Endothelial cell of umbilical vein (primary cell): Measurements from ENCODE around the gene ZSCAN25.

Experiments used
- EZH2 ChIP-seq: IDR thresholded peaks from 2 replicates; pipeline ENCODE4 v1.6.1; 2012; ENCODE audit warnings: borderline replicate concordance, low read depth, mild to moderate bottlenecking, moderate library complexity, low read length, inconsistent platforms; ENCODE audit not compliant: severe bottlenecking
- JUN ChIP-seq: IDR thresholded peaks from 2 replicates; pipeline ENCODE4 v1.6.1; 2011; ENCODE audit warnings: borderline replicate concordance, low read depth; ENCODE audit not compliant: insufficient read length, insufficient read depth
- MYC ChIP-seq: IDR thresholded peaks from one replicate; pipeline ENCODE4 v1.6.1; 2011; ENCODE audit warnings: mild to moderate bottlenecking, low read depth, low read length
- POLR2AphosphoS5 ChIP-seq: IDR thresholded peaks from 2 replicates; pipeline ENCODE4 v1.6.1; 2012; ENCODE audit warnings: low read depth, mild to moderate bottlenecking, control low read depth, low read length, moderate library complexity; ENCODE audit not compliant: insufficient read depth
- TF ChIP-seq, protein P1 (sequence below), 2 donors: IDR thresholded peaks; 1 replicate in 1 of 2; 2 replicates in 1 of 2; pipeline ENCODE4 v1.5.1; 2011; ENCODE audit warnings: low read length in 2 of 2, mild to moderate bottlenecking in 2 of 2, moderate library complexity in 2 of 2, control low read depth in 1 of 2, inconsistent platforms in 1 of 2, low read depth in 1 of 2; ENCODE audit not compliant: insufficient read depth in 1 of 2; ENCODE audit errors: extremely low read depth in 1 of 2
- TF ChIP-seq, protein P2 (sequence below): IDR thresholded peaks from 2 replicates; pipeline ENCODE4 v1.6.1; 2011; ENCODE audit not compliant: insufficient read depth, insufficient read length

DNA sequence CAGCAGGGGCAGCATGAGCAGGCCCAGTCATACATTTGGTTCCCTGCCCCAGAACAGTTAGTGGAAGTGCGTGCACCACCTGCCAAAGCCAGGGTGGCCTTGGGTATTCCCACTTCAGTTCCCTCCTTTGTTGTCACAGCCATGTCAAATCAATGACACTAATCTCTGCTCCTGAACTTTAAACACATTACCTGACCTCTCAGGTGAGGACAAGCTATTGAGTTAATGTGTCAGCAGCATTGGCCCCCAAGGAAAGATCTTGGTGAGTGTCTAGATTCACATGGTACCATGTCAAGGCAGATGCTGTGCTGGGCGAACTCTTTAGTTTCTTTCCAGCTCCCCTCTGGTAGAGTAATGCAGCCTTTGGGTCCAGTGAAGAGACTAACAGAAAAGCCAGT is 60.9 kb downstream of the ZSCAN25 start:
- TF ChIP-seq, protein P1, sequence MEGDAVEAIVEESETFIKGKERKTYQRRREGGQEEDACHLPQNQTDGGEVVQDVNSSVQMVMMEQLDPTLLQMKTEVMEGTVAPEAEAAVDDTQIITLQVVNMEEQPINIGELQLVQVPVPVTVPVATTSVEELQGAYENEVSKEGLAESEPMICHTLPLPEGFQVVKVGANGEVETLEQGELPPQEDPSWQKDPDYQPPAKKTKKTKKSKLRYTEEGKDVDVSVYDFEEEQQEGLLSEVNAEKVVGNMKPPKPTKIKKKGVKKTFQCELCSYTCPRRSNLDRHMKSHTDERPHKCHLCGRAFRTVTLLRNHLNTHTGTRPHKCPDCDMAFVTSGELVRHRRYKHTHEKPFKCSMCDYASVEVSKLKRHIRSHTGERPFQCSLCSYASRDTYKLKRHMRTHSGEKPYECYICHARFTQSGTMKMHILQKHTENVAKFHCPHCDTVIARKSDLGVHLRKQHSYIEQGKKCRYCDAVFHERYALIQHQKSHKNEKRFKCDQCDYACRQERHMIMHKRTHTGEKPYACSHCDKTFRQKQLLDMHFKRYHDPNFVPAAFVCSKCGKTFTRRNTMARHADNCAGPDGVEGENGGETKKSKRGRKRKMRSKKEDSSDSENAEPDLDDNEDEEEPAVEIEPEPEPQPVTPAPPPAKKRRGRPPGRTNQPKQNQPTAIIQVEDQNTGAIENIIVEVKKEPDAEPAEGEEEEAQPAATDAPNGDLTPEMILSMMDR (IDR thresholded peaks at IDR 0.05; ENCODE audit: extremely low read depth in 1 of 2, insufficient read depth in 1 of 2, low read depth in 1 of 2, low read length in 2 of 2) = no peak
- TF ChIP-seq POLR2AphosphoS5 (no peak), EZH2 (no peak), JUN (no peak), MYC (no peak)
- TF ChIP-seq, protein P2, sequence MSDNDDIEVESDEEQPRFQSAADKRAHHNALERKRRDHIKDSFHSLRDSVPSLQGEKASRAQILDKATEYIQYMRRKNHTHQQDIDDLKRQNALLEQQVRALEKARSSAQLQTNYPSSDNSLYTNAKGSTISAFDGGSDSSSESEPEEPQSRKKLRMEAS = no peak
